ENCODE measurements around the gene NOL6.

- TF ChIP-seq POLR2A (IDR thresholded peaks at IDR 0.05; ENCODE audit: low read depth, low read length) (no peak), SPI1 (IDR thresholded peaks at IDR 0.05; ENCODE audit: low read depth, low read length) (no peak), POLR2AphosphoS5 (IDR thresholded peaks at IDR 0.05; ENCODE audit: low read depth, low read length) (no peak), TAF1 (IDR thresholded peaks at IDR 0.05; ENCODE audit: low read depth, low read length) (no peak), PAX5 (IDR thresholded peaks at IDR 0.05; ENCODE audit: insufficient read depth, low read length, severe bottlenecking) (no peak)
Measured at GRCh38 chr9:33431420-33431819, 42.3 kb downstream of the NOL6 start.
